Activated CD4-positive, alpha-beta T cell treated with anti-CD3 and anti-CD28 coated beads, Interleukin-2, amount 10 ng/mL, durations not matched to agents 24 days and 14 days (primary cell): Measurements from ENCODE around the gene ST6GAL1. TPM values are rescaled to one million over a fixed set of nuclear protein-coding genes. Genes with fewer than 3 reads are reported as not detected.

Experiments
- DNase-seq: peaks from one replicate; pipeline ENCODE4 v3.0.0; 2022
- H3K27ac Mint-ChIP-seq: one replicate; pipeline ENCODE4 v1.8.0; 2022; ENCODE audit warnings: mild to moderate bottlenecking, mixed read lengths
- H3K27me3 Mint-ChIP-seq: one replicate; pipeline ENCODE4 v1.8.0; 2022; ENCODE audit warnings: mixed read lengths
- H3K36me3 Mint-ChIP-seq: one replicate; pipeline ENCODE4 v1.8.0; 2022; ENCODE audit warnings: low read depth, mild to moderate bottlenecking, mixed read lengths
- H3K4me1 Mint-ChIP-seq: one replicate; pipeline ENCODE4 v1.8.0; 2021; ENCODE audit warnings: mixed read lengths
- H3K4me3 Mint-ChIP-seq: one replicate; pipeline ENCODE4 v1.8.0; 2022; ENCODE audit warnings: mild to moderate bottlenecking, moderate library complexity, mixed read lengths
- H3K9me3 Mint-ChIP-seq: one replicate; pipeline ENCODE4 v1.8.0; 2021; ENCODE audit warnings: mixed read lengths
- intact Hi-C: fragments of 100-400 bp; cut with micrococcal nuclease; formaldehyde crosslinking; loops from one replicate; pipeline ENCODE4 v1.15.1; 2023
- total RNA-seq: library from RNA; stranded (reverse); gene quantifications from 2 replicates; pipeline ENCODE4 v1.2.3, GENCODE V29; 2022

Gene ST6GAL1
- total RNA-seq, 1 donor from 2014 or later: 128 TPM

GRCh38 chr3:186974824-186975313 lies 44.5 kb downstream of the ST6GAL1 start:
- no peaks in the 10 kb centered on the region for H3K27me3 Mint-ChIP-seq
- H3K9me3 Mint-ChIP-seq: no peaks in the 10 kb centered on the region
- intact Hi-C loops: no loop called here
- H3K36me3 Mint-ChIP-seq: peaks cover 71% of the 10 kb centered on the region
- no peak for DNase-seq
- H3K4me1 Mint-ChIP-seq: peaks cover 22% of the 10 kb centered on the region
- H3K4me3 Mint-ChIP-seq: no peak overlapping the region
- H3K27ac Mint-ChIP-seq: no peak overlapping the region

- intact Hi-C loops: no loop called here
Measured at GRCh38 chr3:186975726-186976125, 45.4 kb downstream of the ST6GAL1 start.

GRCh38 chr3:186976837-186977750 lies 46.8 kb downstream of the ST6GAL1 start:
- Mint-ChIP-seq H3K27ac (no peak overlapping the region), H3K27me3 (no peaks in the 10 kb centered on the region)
- intact Hi-C loops: no loop called here

More at GRCh38 chr3:186975726-186976125, 45.4 kb downstream of the ST6GAL1 start:
- Mint-ChIP-seq H3K4me1 (peaks cover 22% of the 10 kb centered on the region), H3K27me3 (no peaks in the 10 kb centered on the region), H3K4me3 (no peak overlapping the region), H3K27ac (no peak overlapping the region), H3K9me3 (no peaks in the 10 kb centered on the region), H3K36me3 (peaks cover 67% of the 10 kb centered on the region)
- DNase-seq: no peak

DNA sequence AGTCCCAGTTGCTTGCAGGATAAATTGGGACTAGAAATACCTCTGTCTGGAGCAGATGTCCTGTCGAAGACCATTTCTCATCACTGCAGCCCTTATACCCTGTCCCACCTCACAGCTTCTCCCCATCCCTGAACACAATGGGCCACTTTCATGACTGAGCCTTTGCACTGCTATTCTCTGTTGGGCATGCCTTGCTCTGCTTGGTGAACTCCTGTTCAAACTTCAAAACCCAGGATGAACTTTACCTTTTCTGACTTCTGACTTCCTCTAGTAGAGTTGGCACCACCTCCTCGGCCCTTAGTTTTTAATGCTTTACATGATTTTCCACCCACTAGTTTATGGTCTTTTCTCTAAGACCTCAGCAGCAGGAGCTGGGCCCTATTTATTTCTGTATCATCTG lies 48.4 kb downstream of the ST6GAL1 start:
- Mint-ChIP-seq H3K27me3 (no peaks in the 10 kb centered on the region), H3K27ac (no peak overlapping the region), H3K9me3 (no peaks in the 10 kb centered on the region), H3K4me3 (no peak overlapping the region), H3K36me3 (peaks cover 71% of the 10 kb centered on the region), H3K4me1 (peaks cover 14% of the 10 kb centered on the region)
- intact Hi-C loops: no loop called here
- no peak for DNase-seq

More at GRCh38 chr3:186976837-186977750, 46.8 kb downstream of the ST6GAL1 start:
- H3K9me3 Mint-ChIP-seq: no peaks in the 10 kb centered on the region
- H3K4me3 Mint-ChIP-seq: no peak overlapping the region
- H3K4me1 Mint-ChIP-seq: peaks cover 19% of the 10 kb centered on the region
- peaks cover 71% of the 10 kb centered on the region for H3K36me3 Mint-ChIP-seq
- no peak for DNase-seq

GRCh38 chr3:186979852-186980251 lies 49.5 kb downstream of the ST6GAL1 start:
- intact Hi-C loops: no loop called here
- no peak for DNase-seq
- Mint-ChIP-seq H3K27me3 (no peaks in the 10 kb centered on the region), H3K27ac (no peak overlapping the region), H3K4me1 (peaks cover 10% of the 10 kb centered on the region), H3K4me3 (no peak overlapping the region), H3K9me3 (no peaks in the 10 kb centered on the region), H3K36me3 (peaks cover 72% of the 10 kb centered on the region)

GRCh38 chr3:186980989-186981388 lies 50.7 kb downstream of the ST6GAL1 start:
- Mint-ChIP-seq H3K27me3 (no peaks in the 10 kb centered on the region), H3K27ac (no peak overlapping the region), H3K4me1 (peaks cover 10% of the 10 kb centered on the region), H3K36me3 (peaks cover 66% of the 10 kb centered on the region), H3K9me3 (no peaks in the 10 kb centered on the region), H3K4me3 (no peak overlapping the region)
- no peak for DNase-seq
- intact Hi-C loops: no loop called here

- intact Hi-C loops: no loop called here
- no peak overlapping the region for H3K4me3 Mint-ChIP-seq
Measured at GRCh38 chr3:186983659-186984058, 53.3 kb downstream of the ST6GAL1 start.

GRCh38 chr3:186984064-186984463 lies 53.7 kb downstream of the ST6GAL1 start:
- DNase-seq: no peak
- Mint-ChIP-seq H3K9me3 (no peaks in the 10 kb centered on the region), H3K27me3 (no peaks in the 10 kb centered on the region), H3K4me3 (no peak overlapping the region), H3K27ac (peak overlapping the region; percentile 8), H3K36me3 (peaks cover 58% of the 10 kb centered on the region), H3K4me1 (peaks cover 19% of the 10 kb centered on the region)
- intact Hi-C loops: no loop called here

More at GRCh38 chr3:186983659-186984058, 53.3 kb downstream of the ST6GAL1 start:
- Mint-ChIP-seq H3K4me1 (peaks cover 17% of the 10 kb centered on the region), H3K36me3 (peaks cover 60% of the 10 kb centered on the region), H3K9me3 (no peaks in the 10 kb centered on the region), H3K27ac (peak overlapping the region; percentile 8), H3K27me3 (no peaks in the 10 kb centered on the region)
- no peak for DNase-seq

DNA sequence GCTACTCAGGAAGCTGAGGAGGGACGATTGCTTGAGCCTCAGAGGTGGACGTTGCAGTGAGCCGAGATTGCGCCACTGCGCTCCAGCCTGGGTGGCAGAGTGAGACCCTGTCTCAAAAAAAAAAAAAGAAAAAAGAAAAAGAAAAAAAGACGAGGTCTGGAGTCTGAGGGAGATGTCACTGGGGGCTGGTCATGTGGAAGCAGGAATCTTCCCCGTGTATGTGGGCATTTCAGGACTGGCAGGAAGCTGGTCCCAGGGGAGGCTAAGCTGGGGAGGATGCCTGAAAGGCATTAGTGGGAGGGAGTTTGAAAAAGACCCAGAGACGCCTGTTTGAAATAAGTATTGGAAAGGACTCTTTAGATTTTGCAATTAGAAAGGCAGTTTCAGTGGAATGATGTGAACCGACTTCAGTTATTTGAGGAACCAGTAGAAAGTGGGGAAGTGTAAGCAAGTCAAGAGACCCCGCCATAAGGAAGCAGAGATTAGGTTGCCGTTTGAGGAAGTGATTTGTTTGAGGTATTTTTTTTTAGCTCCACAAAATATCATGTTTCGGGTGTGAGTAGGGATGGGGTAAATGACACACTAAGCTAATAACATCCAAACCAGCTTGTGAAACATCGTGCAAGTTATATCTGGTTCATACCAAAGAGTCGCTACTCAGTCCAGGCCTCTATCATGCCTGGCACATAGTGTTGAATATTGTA lies 55.5 kb downstream of the ST6GAL1 start:
- H3K27me3 Mint-ChIP-seq: no peaks in the 10 kb centered on the region
- no peak overlapping the region for H3K4me3 Mint-ChIP-seq
- peaks cover 24% of the 10 kb centered on the region for H3K4me1 Mint-ChIP-seq
- H3K27ac Mint-ChIP-seq: no peak overlapping the region
- DNase-seq: no peak
- H3K9me3 Mint-ChIP-seq: no peaks in the 10 kb centered on the region
- intact Hi-C loops: no loop called here
- peaks cover 63% of the 10 kb centered on the region for H3K36me3 Mint-ChIP-seq

GRCh38 chr3:186986406-186986805 lies 56.1 kb downstream of the ST6GAL1 start:
- H3K27ac Mint-ChIP-seq: no peak overlapping the region
- no peak for DNase-seq
- H3K4me1 Mint-ChIP-seq: peaks cover 25% of the 10 kb centered on the region
- intact Hi-C loops: no loop called here
- no peaks in the 10 kb centered on the region for H3K9me3 Mint-ChIP-seq
- H3K27me3 Mint-ChIP-seq: no peaks in the 10 kb centered on the region
- H3K4me3 Mint-ChIP-seq: no peak overlapping the region
- peaks cover 63% of the 10 kb centered on the region for H3K36me3 Mint-ChIP-seq

DNA sequence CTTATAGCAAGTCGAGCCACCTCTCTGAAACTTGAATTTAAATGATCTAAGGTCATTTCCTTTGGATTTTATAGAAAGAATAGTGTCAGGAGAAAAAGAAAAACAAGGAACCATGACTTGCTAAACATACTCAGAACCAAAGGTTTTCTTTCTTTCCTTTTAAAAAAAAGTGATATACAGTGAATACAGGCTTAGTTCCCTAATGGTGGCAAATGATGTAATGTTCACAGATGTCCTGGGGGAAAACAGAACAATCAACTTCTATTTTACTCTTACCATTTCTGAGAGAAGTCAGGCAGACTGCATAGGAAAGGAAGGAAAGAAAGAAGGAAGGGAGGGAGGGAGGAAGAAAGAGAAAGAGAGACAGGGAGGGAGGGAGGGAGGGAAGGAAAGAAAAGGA lies 56.5 kb downstream of the ST6GAL1 start:
- Mint-ChIP-seq H3K4me1 (peaks cover 25% of the 10 kb centered on the region), H3K4me3 (no peak overlapping the region), H3K36me3 (peaks cover 63% of the 10 kb centered on the region), H3K27me3 (no peaks in the 10 kb centered on the region), H3K9me3 (no peaks in the 10 kb centered on the region), H3K27ac (no peak overlapping the region)
- DNase-seq: no peak
- intact Hi-C loops: no loop called here

GRCh38 chr3:186988806-186989205 lies 58.5 kb downstream of the ST6GAL1 start:
- Mint-ChIP-seq H3K9me3 (no peaks in the 10 kb centered on the region), H3K36me3 (peaks cover 56% of the 10 kb centered on the region), H3K4me1 (peaks cover 26% of the 10 kb centered on the region), H3K27ac (peak overlapping the region; percentile 20), H3K4me3 (no peak overlapping the region), H3K27me3 (no peaks in the 10 kb centered on the region)
- DNase-seq: no peak
- intact Hi-C loops: no loop called here

- no peaks in the 10 kb centered on the region for H3K27me3 Mint-ChIP-seq
- no peak overlapping the region for H3K4me3 Mint-ChIP-seq
- H3K4me1 Mint-ChIP-seq: peaks cover 28% of the 10 kb centered on the region
- peaks cover 56% of the 10 kb centered on the region for H3K36me3 Mint-ChIP-seq
- DNase-seq: no peak
- intact Hi-C loops: no loop called here
- H3K27ac Mint-ChIP-seq: no peak overlapping the region
- H3K9me3 Mint-ChIP-seq: no peaks in the 10 kb centered on the region
Measured at GRCh38 chr3:186989429-186989828, 59.1 kb downstream of the ST6GAL1 start.

- no peak for DNase-seq
- intact Hi-C loops: no loop called here
- Mint-ChIP-seq H3K9me3 (no peaks in the 10 kb centered on the region), H3K4me1 (peaks cover 28% of the 10 kb centered on the region), H3K36me3 (peaks cover 54% of the 10 kb centered on the region), H3K27me3 (no peaks in the 10 kb centered on the region), H3K27ac (no peak overlapping the region), H3K4me3 (no peak overlapping the region)
Measured at GRCh38 chr3:186990277-186990676, 60.0 kb downstream of the ST6GAL1 start.
